A549 (cell line): ENCODE measurements around the gene MINAR1. TPM values are rescaled to one million over a fixed set of nuclear protein-coding genes. Genes with fewer than 3 reads are reported as not detected.
"Not testable (repeated sequence)": the region's sequence is repeated elsewhere in the genome, so short reads cannot be mapped to it uniquely, and the experiment has no call there.

Experiments
- ATAC-seq, 2 experiments: fragments of 200-7000 bp in 1 of 2; fragments of >200 bp in 1 of 2; cut with Nextera tagmentation in 1 of 2; cut with Tn5 transposase in 1 of 2; 3 replicates each; pipeline versions ENCODE4 v1.8.0 to v1.9.1; 2018 to 2020; ENCODE audit warnings: mild to moderate bottlenecking in 1 of 2, moderate library complexity in 1 of 2
- CTCF ChIA-PET: fragments of 300-600 bp; sonication (Branson Sonifier 250); formaldehyde crosslinking; extraction: SDS; loops from one replicate; lab custom pipeline; 2021; ENCODE audit warnings: antibody characterized with exemption, inconsistent platforms; lab: Yijun Ruan, JAX
- POLR2A ChIA-PET: fragments of 350-600 bp; formaldehyde crosslinking; extraction: SDS; loops from one replicate; lab custom pipeline; 2021; ENCODE audit warnings: antibody characterized with exemption, inconsistent platforms; lab: Yijun Ruan, JAX
- DNase-seq, 2 experiments: peaks; one replicate each; pipeline versions ENCODE4 v3.0.0 to v3.0.0-alpha.2; 2011 to 2016; ENCODE audit warnings: low read depth in 1 of 2, low spot score in 1 of 2
- FAIRE-seq: peaks from 2 replicates; lab custom pipeline; 2011; peaks lifted over from hg19 to GRCh38; lab: Jason Lieb, UNC
- H3K27ac ChIP-seq, 2 experiments: fragments of >200 bp; sonication (Bioruptor Twin); formaldehyde crosslinking; 3 replicates each; pipeline ENCODE4 v1.5.1; 2016 to 2017
- H3K4me1 ChIP-seq: fragments of >200 bp; sonication (Bioruptor Twin); formaldehyde crosslinking; 3 replicates; pipeline ENCODE4 v1.6.1; 2016
- H3K4me2 ChIP-seq: fragments of >200 bp; sonication (Bioruptor Twin); formaldehyde crosslinking; 3 replicates; pipeline ENCODE4 v1.6.1; 2016
- H3K4me3 ChIP-seq: fragments of >200 bp; sonication (Bioruptor Twin); formaldehyde crosslinking; 3 replicates; pipeline ENCODE4 v1.5.1; 2016
- H3K9me3 ChIP-seq: fragments of >200 bp; sonication (Bioruptor Twin); formaldehyde crosslinking; 3 replicates; pipeline ENCODE4 v1.6.1; 2016
- CBX2 ChIP-seq: fragments of 200-600 bp; sonication (generic); IDR thresholded peaks from 2 replicates; pipeline ENCODE4 v1.6.1; 2016; ENCODE audit warnings: low read depth, mild to moderate bottlenecking, borderline replicate concordance
- CHD2 ChIP-seq: fragments of 150-350 bp; IDR thresholded peaks from 2 replicates; pipeline ENCODE4 v1.6.1; 2014; ENCODE audit warnings: low read length; ENCODE audit not compliant: partially characterized antibody
- CHD4 ChIP-seq: fragments of 200-600 bp; sonication (generic); IDR thresholded peaks from 2 replicates; pipeline ENCODE4 v1.6.1; 2016; ENCODE audit warnings: antibody characterized with exemption, mild to moderate bottlenecking, borderline replicate concordance
- FOSL2 ChIP-seq, 2 experiments: fragments of 450-650 bp in 1 of 2; fragments of >200 bp in 1 of 2; sonication (Bioruptor Twin) in 1 of 2; formaldehyde crosslinking; IDR thresholded peaks; 2 replicates each; pipeline versions ENCODE4 v1.5.0 to v1.6.1; 2016 to 2020; ENCODE audit warnings: mild to moderate bottlenecking in 1 of 2, moderate library complexity in 1 of 2
- GATA3 ChIP-seq: IDR thresholded peaks from 2 replicates; pipeline ENCODE4 v1.6.1; 2012; ENCODE audit warnings: borderline replicate concordance
- HOXA7 ChIP-seq: fragments of 250-450 bp; sonication (Bioruptor Pico); IDR thresholded peaks from 2 replicates; pipeline ENCODE4 v1.5.0; 2020; ENCODE audit warnings: mild to moderate bottlenecking, moderate library complexity
- HOXB5 ChIP-seq: fragments of 250-450 bp; sonication (Bioruptor Pico); IDR thresholded peaks from 2 replicates; pipeline ENCODE4 v1.5.0; 2020; ENCODE audit warnings: mild to moderate bottlenecking, moderate library complexity
- NFE2L2 ChIP-seq: fragments of 150-350 bp; conservative IDR thresholded peaks from 2 replicates; pipeline ENCODE4 v1.6.1; 2014; ENCODE audit warnings: low read length
- NPAS2 ChIP-seq: fragments of 250-450 bp; sonication (Bioruptor Pico); IDR thresholded peaks from 2 replicates; pipeline ENCODE4 v1.8.0; 2022; ENCODE audit warnings: mild to moderate bottlenecking, moderate library complexity, borderline replicate concordance
- NR3C1 ChIP-seq: fragments of >200 bp; sonication (Bioruptor Twin); formaldehyde crosslinking; IDR thresholded peaks from 3 replicates; pipeline ENCODE4 v1.6.1; 2017
- RAD21 ChIP-seq, 2 experiments: fragments of >200 bp in 1 of 2; sonication (Bioruptor Twin) in 1 of 2; formaldehyde crosslinking in 1 of 2; IDR thresholded peaks in 1 of 2; conservative IDR thresholded peaks in 1 of 2; 2 replicates in 1 of 2; 3 replicates in 1 of 2; pipeline ENCODE4 v1.6.1; 2012 to 2018; ENCODE audit warnings: inconsistent platforms in 1 of 2
- SMC3 ChIP-seq: fragments of >200 bp; sonication (Bioruptor Twin); formaldehyde crosslinking; IDR thresholded peaks from 3 replicates; pipeline ENCODE4 v1.6.1; 2018; ENCODE audit warnings: inconsistent platforms
- TP53 ChIP-seq: fragments of 250-450 bp; sonication (Bioruptor Pico); IDR thresholded peaks from 2 replicates; pipeline ENCODE4 v1.5.0; 2021; ENCODE audit warnings: mild to moderate bottlenecking, moderate library complexity
- ZFP36 ChIP-seq: fragments of 450-650 bp; IDR thresholded peaks from 2 replicates; pipeline ENCODE4 v1.6.1; 2014; ENCODE audit warnings: borderline replicate concordance; ENCODE audit not compliant: partially characterized antibody
- WGBS: methylation state at CpG from one replicate; pipeline ENCODE4 v1.1.6; 2017; ENCODE audit errors: missing lambda C conversion rate; 5-methylcytosine and 5-hydroxymethylcytosine counted together
- polyA plus RNA-seq, 4 experiments: library from polyadenylated mRNA; depleted of rRNA in 3 of 4; stranded (reverse); fragments of >200 nt; fragmentation: RNase III in 1 of 4; extraction: RNeasy Plus Mini Kit Qiagen cat#74134 plus additional on column Dnase treatment in 1 of 4; gene quantifications; 2 replicates in 3 of 4; 3 replicates in 1 of 4; pipeline ENCODE4 v1.2.3, GENCODE V29; 2011 to 2017
- TF ChIP-seq, protein P1 (sequence below): IDR thresholded peaks from 2 replicates; pipeline ENCODE4 v1.6.1; 2012; ENCODE audit warnings: low read depth, borderline replicate concordance
- TF ChIP-seq, protein P2 (sequence below): fragments of >200 bp; sonication (Bioruptor Twin); formaldehyde crosslinking; IDR thresholded peaks from 2 replicates; pipeline ENCODE4 v1.6.1; 2016
- TF ChIP-seq, protein P3 (sequence below): fragments of >200 bp; sonication (Bioruptor Twin); formaldehyde crosslinking; IDR thresholded peaks from 3 replicates; pipeline ENCODE4 v1.6.1; 2016
- TF ChIP-seq, protein P4 (sequence below): fragments of >200 bp; sonication (Bioruptor Twin); formaldehyde crosslinking; IDR thresholded peaks from 3 replicates; pipeline ENCODE4 v1.5.1; 2016

Gene MINAR1
- polyA plus RNA-seq, 2 of the 4 experiments (the other 2 are of a cell fraction) = 0.87 to 0.88 TPM

DNA sequence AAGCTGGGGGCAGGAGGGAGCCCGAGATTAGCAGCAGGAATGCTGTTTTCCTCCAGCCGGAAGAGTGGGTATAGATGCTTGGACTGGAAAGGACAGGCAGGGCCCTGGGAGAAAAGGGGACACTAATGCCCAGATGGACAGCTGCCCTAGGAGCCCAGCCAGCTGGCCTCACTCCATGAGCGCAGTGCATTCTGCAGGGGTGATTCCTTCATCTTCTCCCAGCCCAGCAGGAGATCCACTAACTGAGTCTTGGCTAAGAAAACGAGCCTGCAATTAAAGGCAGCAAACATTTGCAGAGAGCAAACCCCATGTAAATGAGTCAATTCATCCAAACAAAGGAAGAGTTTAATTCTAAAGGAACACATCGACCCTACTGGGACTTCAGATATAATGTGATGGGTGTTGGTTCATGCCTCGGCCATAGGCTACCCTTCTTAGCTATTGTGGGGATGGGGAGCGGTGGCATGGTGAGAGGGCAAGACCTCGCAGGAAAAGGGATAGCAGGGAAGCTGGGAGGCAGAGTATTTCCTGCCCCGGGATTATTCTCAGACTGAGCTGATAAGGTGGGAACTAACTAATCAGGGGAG lies 13.3 kb upstream of the MINAR1 start (continued):
- TF ChIP-seq TP53 (CRISPR knock-in tag) = no peak
- TF ChIP-seq, all 56 proteins: peak for 0

DNA sequence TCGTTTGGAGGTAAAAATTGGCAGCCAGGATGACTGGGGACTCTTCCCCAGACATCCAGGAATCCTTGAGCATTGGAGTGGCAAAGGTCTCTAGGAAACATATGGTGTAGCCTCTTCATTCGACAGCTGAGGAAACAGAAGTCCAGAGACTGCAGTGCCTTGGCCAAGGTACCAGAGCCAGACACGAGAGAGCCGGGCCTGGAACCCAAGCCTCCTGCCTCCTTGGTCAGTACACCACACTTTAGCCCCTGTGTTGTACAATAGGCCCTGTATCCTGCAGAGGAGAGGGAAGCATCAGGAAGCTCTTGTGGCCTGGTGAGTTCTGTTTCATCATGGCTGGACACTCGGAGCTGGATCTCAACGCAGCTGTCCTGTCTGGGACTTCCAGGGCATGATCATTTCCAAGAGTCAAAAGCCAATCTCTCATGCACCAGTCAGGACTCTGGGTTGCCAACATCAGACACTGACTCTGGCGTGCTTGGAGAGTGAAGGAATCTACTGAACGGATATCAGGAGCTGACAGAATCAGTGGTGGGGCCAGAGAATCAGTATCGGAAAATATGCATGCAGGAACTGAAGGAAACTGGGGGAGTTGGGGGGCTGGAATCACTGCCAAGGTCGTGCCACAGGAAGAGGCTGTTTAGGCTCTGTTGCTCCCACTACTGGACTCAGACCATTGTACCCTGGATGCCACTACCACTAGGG lies 6.4 kb upstream of the MINAR1 start:
- 70% methylated on average over 10 of the region's 10 CpGs for WGBS
- CTCF ChIA-PET = interaction anchor here (0.9 to 4.7 kb wide), 3 partner anchors 10 to 45 kb away, joined by 4 to 27 read pairs (median 7); no protein-coding TSS in a partner anchor

DNA sequence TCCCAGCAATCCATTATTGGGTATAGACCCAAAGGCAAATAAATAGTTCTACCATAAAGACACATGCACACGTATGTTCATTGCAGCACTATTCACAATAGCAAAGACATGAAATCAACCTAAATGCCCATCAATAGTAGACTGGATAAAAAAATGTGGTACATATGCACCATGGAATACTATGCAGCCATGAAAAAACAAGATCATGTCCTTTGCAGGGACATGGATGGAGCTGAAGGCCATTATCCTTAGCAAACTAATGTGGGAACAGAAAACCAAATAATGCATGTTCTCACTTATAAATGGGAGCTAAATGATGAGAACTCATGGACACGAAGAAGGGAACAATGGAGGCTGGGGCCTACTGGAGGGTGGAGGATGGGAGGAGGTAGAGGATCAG lies 5.2 kb upstream of the MINAR1 start:
- CTCF ChIA-PET = interaction anchor here (1.0 to 4.7 kb wide), 4 partner anchors 9 to 46 kb away, joined by 3 to 27 read pairs (median 6); no protein-coding TSS in a partner anchor

More for the DNA sequence above, 6.4 kb upstream of the MINAR1 start:
- TF ChIP-seq CHD2 (no peak), GATA3 (no peak), NPAS2 (CRISPR knock-in tag) (no peak), SMC3 (no peak), NFE2L2 (no peak), NR3C1 (no peak), CBX2 (no peak), HOXB5 (CRISPR knock-in tag) (no peak), RAD21 (conservative IDR thresholded peaks at IDR 0.05 in 1 of 2, IDR thresholded peaks at IDR 0.05 in 1 of 2) (no peak), FOSL2 (IDR thresholded peaks at IDR 0.05) (no peak), FOSL2 (CRISPR knock-in tag; IDR thresholded peaks at IDR 0.05) (no peak), HOXA7 (no peak), CHD4 (no peak), ZFP36 (no peak)
- TF ChIP-seq, protein P1, sequence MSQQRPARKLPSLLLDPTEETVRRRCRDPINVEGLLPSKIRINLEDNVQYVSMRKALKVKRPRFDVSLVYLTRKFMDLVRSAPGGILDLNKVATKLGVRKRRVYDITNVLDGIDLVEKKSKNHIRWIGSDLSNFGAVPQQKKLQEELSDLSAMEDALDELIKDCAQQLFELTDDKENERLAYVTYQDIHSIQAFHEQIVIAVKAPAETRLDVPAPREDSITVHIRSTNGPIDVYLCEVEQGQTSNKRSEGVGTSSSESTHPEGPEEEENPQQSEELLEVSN = no peak
- TF ChIP-seq, protein P2, sequence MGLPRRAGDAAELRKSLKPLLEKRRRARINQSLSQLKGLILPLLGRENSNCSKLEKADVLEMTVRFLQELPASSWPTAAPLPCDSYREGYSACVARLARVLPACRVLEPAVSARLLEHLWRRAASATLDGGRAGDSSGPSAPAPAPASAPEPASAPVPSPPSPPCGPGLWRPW = no peak
- TF ChIP-seq, protein P3, sequence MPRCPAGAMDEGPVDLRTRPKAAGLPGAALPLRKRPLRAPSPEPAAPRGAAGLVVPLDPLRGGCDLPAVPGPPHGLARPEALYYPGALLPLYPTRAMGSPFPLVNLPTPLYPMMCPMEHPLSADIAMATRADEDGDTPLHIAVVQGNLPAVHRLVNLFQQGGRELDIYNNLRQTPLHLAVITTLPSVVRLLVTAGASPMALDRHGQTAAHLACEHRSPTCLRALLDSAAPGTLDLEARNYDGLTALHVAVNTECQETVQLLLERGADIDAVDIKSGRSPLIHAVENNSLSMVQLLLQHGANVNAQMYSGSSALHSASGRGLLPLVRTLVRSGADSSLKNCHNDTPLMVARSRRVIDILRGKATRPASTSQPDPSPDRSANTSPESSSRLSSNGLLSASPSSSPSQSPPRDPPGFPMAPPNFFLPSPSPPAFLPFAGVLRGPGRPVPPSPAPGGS = no peak
- TF ChIP-seq, protein P4, sequence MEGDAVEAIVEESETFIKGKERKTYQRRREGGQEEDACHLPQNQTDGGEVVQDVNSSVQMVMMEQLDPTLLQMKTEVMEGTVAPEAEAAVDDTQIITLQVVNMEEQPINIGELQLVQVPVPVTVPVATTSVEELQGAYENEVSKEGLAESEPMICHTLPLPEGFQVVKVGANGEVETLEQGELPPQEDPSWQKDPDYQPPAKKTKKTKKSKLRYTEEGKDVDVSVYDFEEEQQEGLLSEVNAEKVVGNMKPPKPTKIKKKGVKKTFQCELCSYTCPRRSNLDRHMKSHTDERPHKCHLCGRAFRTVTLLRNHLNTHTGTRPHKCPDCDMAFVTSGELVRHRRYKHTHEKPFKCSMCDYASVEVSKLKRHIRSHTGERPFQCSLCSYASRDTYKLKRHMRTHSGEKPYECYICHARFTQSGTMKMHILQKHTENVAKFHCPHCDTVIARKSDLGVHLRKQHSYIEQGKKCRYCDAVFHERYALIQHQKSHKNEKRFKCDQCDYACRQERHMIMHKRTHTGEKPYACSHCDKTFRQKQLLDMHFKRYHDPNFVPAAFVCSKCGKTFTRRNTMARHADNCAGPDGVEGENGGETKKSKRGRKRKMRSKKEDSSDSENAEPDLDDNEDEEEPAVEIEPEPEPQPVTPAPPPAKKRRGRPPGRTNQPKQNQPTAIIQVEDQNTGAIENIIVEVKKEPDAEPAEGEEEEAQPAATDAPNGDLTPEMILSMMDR = no peak
- Histone ChIP-seq H3K27ac (no peak overlapping the region), H3K4me3 (no peak overlapping the region), H3K4me2 (no peak overlapping the region), H3K4me1 (no peaks in the 10 kb centered on the region), H3K9me3 (no peaks in the 10 kb centered on the region)
- ATAC-seq = no peak
- no peak for FAIRE-seq
- POLR2A ChIA-PET = no interaction called here
- no peak for DNase-seq

More for the DNA sequence above, 5.2 kb upstream of the MINAR1 start:
- WGBS = 80% methylated on average over 2 of the region's 2 CpGs
- H3K4me3 ChIP-seq, H3K4me2 ChIP-seq, H3K27ac ChIP-seq, DNase-seq, ATAC-seq, H3K9me3 ChIP-seq, POLR2A ChIA-PET, FAIRE-seq, H3K4me1 ChIP-seq: not testable (repeated sequence)
